Measurements from ENCODE around the gene SNRNP200. TPM values are rescaled to one million over a fixed set of nuclear protein-coding genes. Genes with fewer than 3 reads are reported as not detected.
A peak's percentile ranks its signal among the peaks of the same experiment; 100 is the strongest.

SNRNP200 gene
- total and polyA plus RNA-seq, 2 donors (not counting 1 experiment from before 2014, with no cell fraction given) = 211 to 216 TPM

GRCh38 chr2:96236882-96237281, 68.5 kb downstream of the SNRNP200 start:
- no peaks in the 10 kb centered on the region for H3K9me3 ChIP-seq (ENCODE audit: control extremely low read depth in 1 of 3, control insufficient read depth in 2 of 3, insufficient read depth in 1 of 3, low read length in 2 of 3)
- peaks cover 0 to 3% of the 10 kb centered on the region in 2 experiments for H3K36me3 ChIP-seq (replicated peaks in 1 of 2; ENCODE audit: control extremely low read depth in 1 of 2, control insufficient read depth in 1 of 2, extremely low read depth in 1 of 2, insufficient read depth in 2 of 2, low read length in 1 of 2)
- peaks cover 3% of the 10 kb centered on the region for H3K79me2 ChIP-seq (ENCODE audit: control insufficient read depth, insufficient read depth, low read length)
- H3K4me3 Mint-ChIP-seq = no peak overlapping the region
- no peaks in the 10 kb centered on the region for H3K9me3 Mint-ChIP-seq (ENCODE audit: insufficient read depth)
- intact Hi-C loops (cut with micrococcal nuclease) = no loop called here
- no CpG with 5 or more reads among the region's 1 CpG for WGBS (ENCODE audit: insufficient coverage)
- no peak overlapping the region for H3K27ac ChIP-seq (ENCODE audit: low read length in 2 of 2)
- peaks cover 29% of the 10 kb centered on the region for H3K4me1 Mint-ChIP-seq
- H3K4me3 ChIP-seq (ENCODE audit: control extremely low read depth in 1 of 5, extremely low read depth in 1 of 5, insufficient read depth in 1 of 5, low read depth in 2 of 5, low read length in 4 of 5) = no peak overlapping the region
- POLR2A ChIA-PET = no interaction called here
- TF ChIP-seq EZH2 (IDR thresholded peaks at IDR 0.05; ENCODE audit: borderline replicate concordance, insufficient read depth, low read depth, low read length, poor library complexity, severe bottlenecking) = no peak
- TF ChIP-seq, protein P1, sequence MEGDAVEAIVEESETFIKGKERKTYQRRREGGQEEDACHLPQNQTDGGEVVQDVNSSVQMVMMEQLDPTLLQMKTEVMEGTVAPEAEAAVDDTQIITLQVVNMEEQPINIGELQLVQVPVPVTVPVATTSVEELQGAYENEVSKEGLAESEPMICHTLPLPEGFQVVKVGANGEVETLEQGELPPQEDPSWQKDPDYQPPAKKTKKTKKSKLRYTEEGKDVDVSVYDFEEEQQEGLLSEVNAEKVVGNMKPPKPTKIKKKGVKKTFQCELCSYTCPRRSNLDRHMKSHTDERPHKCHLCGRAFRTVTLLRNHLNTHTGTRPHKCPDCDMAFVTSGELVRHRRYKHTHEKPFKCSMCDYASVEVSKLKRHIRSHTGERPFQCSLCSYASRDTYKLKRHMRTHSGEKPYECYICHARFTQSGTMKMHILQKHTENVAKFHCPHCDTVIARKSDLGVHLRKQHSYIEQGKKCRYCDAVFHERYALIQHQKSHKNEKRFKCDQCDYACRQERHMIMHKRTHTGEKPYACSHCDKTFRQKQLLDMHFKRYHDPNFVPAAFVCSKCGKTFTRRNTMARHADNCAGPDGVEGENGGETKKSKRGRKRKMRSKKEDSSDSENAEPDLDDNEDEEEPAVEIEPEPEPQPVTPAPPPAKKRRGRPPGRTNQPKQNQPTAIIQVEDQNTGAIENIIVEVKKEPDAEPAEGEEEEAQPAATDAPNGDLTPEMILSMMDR (IDR thresholded peaks at IDR 0.05) = no peak
- CTCF ChIA-PET = interaction anchor here (0.6 to 1.6 kb wide), 5 partner anchors 9 to 98 kb away, joined by 3 to 5 read pairs (median 3); partner anchors contain the start of gene ASTL
- no peak overlapping the region for H3K4me2 ChIP-seq (replicated peaks; ENCODE audit: low read depth, low read length, poor library complexity, severe bottlenecking)
- H3K4me1 ChIP-seq (ENCODE audit: control insufficient read depth in 2 of 2, insufficient read depth in 2 of 2, low read length in 2 of 2) = peaks cover 25 to 28% of the 10 kb centered on the region in 2 donors
- H3K27me3 ChIP-seq (replicated peaks in 1 of 4; ENCODE audit: control extremely low read depth in 1 of 4, control insufficient read depth in 3 of 4, insufficient read depth in 4 of 4, low read length in 3 of 4) = no peaks in the 10 kb centered on the region
- no peak for ATAC-seq (ENCODE audit: low read depth)
- no peaks in the 10 kb centered on the region for H4K20me1 ChIP-seq (ENCODE audit: control insufficient read depth, insufficient read depth, low read length, poor library complexity, severe bottlenecking)
- H2AFZ ChIP-seq (ENCODE audit: insufficient read depth, low read depth, low read length, poor library complexity, severe bottlenecking) = no peak overlapping the region
- no peaks in the 10 kb centered on the region for H3K27me3 Mint-ChIP-seq
- no peak overlapping the region for H3K9ac ChIP-seq (ENCODE audit: low read length)
- no peak for DNase-seq
- no peak overlapping the region for H3K27ac Mint-ChIP-seq

GRCh38 chr2:96233880-96234316, 71.4 kb downstream of the SNRNP200 start:
- TF ChIP-seq EZH2 (IDR thresholded peaks at IDR 0.05; ENCODE audit: borderline replicate concordance, insufficient read depth, low read depth, low read length, poor library complexity, severe bottlenecking) = no peak
- TF ChIP-seq, protein P1 (IDR thresholded peaks at IDR 0.05) = peak; percentile 41
- ATAC-seq (ENCODE audit: low read depth) (peak; percentile 98), DNase-seq (peak; percentile 70)
- H3K9me3 ChIP-seq (ENCODE audit: control extremely low read depth in 1 of 3, control insufficient read depth in 2 of 3, insufficient read depth in 1 of 3, low read length in 2 of 3) = no peaks in the 10 kb centered on the region
- H3K36me3 ChIP-seq (replicated peaks in 1 of 2; ENCODE audit: control extremely low read depth in 1 of 2, control insufficient read depth in 1 of 2, extremely low read depth in 1 of 2, insufficient read depth in 2 of 2, low read length in 1 of 2) = no peaks in the 10 kb centered on the region
- Mint-ChIP-seq H3K4me1 (peaks cover 16% of the 10 kb centered on the region), H3K4me3 (peak overlapping the region; percentile 49), H3K9me3 (ENCODE audit: insufficient read depth) (no peaks in the 10 kb centered on the region), H3K27ac (peak overlapping the region; percentile 88), H3K27me3 (no peaks in the 10 kb centered on the region)
- intact Hi-C loops (cut with micrococcal nuclease) = loop anchor here (1.0 kb wide), 1 partner anchor 9 kb away; no protein-coding TSS in a partner anchor
- no peak overlapping the region for H3K4me3 ChIP-seq (ENCODE audit: control extremely low read depth in 1 of 5, extremely low read depth in 1 of 5, insufficient read depth in 1 of 5, low read depth in 2 of 5, low read length in 4 of 5)
- H3K27ac ChIP-seq (ENCODE audit: low read length in 2 of 2) = no peak overlapping the region
- 19% methylated on average over 4 of the region's 4 CpGs for WGBS (ENCODE audit: insufficient coverage)
- no peak overlapping the region for H2AFZ ChIP-seq (ENCODE audit: insufficient read depth, low read depth, low read length, poor library complexity, severe bottlenecking)
- ChIA-PET CTCF (interaction anchor here (0.5 to 3.4 kb wide), 23 partner anchors 8 to 95 kb away, joined by 3 to 39 read pairs (median 8); partner anchors contain the start of genes ASTL, CIAO1, STARD7 and TMEM127), POLR2A (interaction anchor here (0.9 to 1.9 kb wide), 8 partner anchors 8 to 95 kb away, joined by 3 to 12 read pairs (median 3); partner anchors contain the start of genes ASTL, CIAO1, STARD7 and TMEM127)
- H3K4me2 ChIP-seq (replicated peaks; ENCODE audit: low read depth, low read length, poor library complexity, severe bottlenecking) = peak overlapping the region; percentile 58
- no peak overlapping the region for H3K9ac ChIP-seq (ENCODE audit: low read length)
- H3K79me2 ChIP-seq (ENCODE audit: control insufficient read depth, insufficient read depth, low read length) = peaks cover 18% of the 10 kb centered on the region
- peaks cover 15% of the 10 kb centered on the region in 2 donors for H3K4me1 ChIP-seq (ENCODE audit: control insufficient read depth in 2 of 2, insufficient read depth in 2 of 2, low read length in 2 of 2)
- no peaks in the 10 kb centered on the region for H4K20me1 ChIP-seq (ENCODE audit: control insufficient read depth, insufficient read depth, low read length, poor library complexity, severe bottlenecking)
- no peaks in the 10 kb centered on the region for H3K27me3 ChIP-seq (replicated peaks in 1 of 4; ENCODE audit: control extremely low read depth in 1 of 4, control insufficient read depth in 3 of 4, insufficient read depth in 4 of 4, low read length in 3 of 4)
